ENCODE results near the gene KSR2.

DNA sequence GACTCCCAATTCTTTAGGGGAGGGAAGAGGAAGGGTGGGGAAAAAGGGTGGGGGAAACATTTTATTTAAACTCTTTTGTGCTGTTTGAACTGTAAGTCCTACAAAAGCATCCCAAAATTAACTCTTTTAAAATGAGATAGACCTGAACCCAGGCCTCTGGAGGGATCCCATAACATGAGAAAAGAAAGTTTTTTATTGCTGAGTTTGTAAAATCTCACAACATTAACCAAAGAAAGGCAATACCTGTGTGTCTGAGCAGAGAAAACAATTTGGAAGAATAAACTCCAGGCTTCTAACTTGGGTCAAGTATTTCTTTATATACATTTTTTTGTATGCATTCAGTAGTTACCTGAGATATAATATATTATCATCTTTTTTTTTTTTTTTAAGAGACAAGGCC is 107.1 kb downstream of the KSR2 start:
- TF ChIP-seq YY1 (IDR thresholded peaks at IDR 0.05; ENCODE audit: insufficient read depth, insufficient read length) (no peak), ZNF274 (IDR thresholded peaks at IDR 0.05; ENCODE audit: low read depth, low read length) (no peak), SUZ12 (IDR thresholded peaks at IDR 0.05; ENCODE audit: extremely low read depth, insufficient read depth, insufficient read length) (no peak)
